ENCODE results near the gene ZMIZ1. TPM values are rescaled to one million over a fixed set of nuclear protein-coding genes. Genes with fewer than 3 reads are reported as not detected.

The ZMIZ1 gene
- total and polyA plus RNA-seq, 2 donors from 2014 or later = 14.2 to 97.6 TPM

GRCh38 chr10:79305988-79306387 is 237.2 kb downstream of the ZMIZ1 start:
- Histone ChIP-seq H3K27me3 (ENCODE audit: control insufficient read depth, insufficient read depth, low read length) (no peaks in the 10 kb centered on the region), H3K9ac (ENCODE audit: low read length in 3 of 3) (no peak overlapping the region), H3K4me3 (ENCODE audit: low read length in 3 of 3) (no peak overlapping the region), H3K27ac (ENCODE audit: low read depth in 2 of 2, low read length in 2 of 2) (no peak overlapping the region), H3K4me1 (ENCODE audit: control insufficient read depth in 2 of 3, insufficient read depth in 2 of 3, low read depth in 1 of 3, low read length in 3 of 3) (no peaks in the 10 kb centered on the region), H3K9me3 (ENCODE audit: control insufficient read depth in 2 of 3, insufficient read depth in 1 of 3, low read length in 3 of 3) (no peaks in the 10 kb centered on the region), H3K36me3 (ENCODE audit: control insufficient read depth in 2 of 3, insufficient read depth in 3 of 3, low read length in 3 of 3) (peaks cover 0 to 83% (median 50%) of the 10 kb centered on the region in 3 donors)
- FAIRE-seq (no peak), DNase-seq (peak in 1 of 5 donors; percentile 71)
- TF ChIP-seq CTCF (IDR thresholded peaks at IDR 0.05; ENCODE audit: borderline replicate concordance, extremely low read depth, insufficient read depth) = no peak
- intact Hi-C loops (cut with DNase I) = no loop called here

GRCh38 chr10:79306644-79307220 is 238.0 kb downstream of the ZMIZ1 start:
- no peak for FAIRE-seq
- Histone ChIP-seq H3K9ac (ENCODE audit: low read length in 3 of 3) (no peak overlapping the region), H3K4me1 (ENCODE audit: control insufficient read depth in 2 of 3, insufficient read depth in 2 of 3, low read depth in 1 of 3, low read length in 3 of 3) (no peaks in the 10 kb centered on the region), H3K27me3 (ENCODE audit: control insufficient read depth, insufficient read depth, low read length) (no peaks in the 10 kb centered on the region), H3K4me3 (ENCODE audit: low read length in 3 of 3) (no peak overlapping the region), H3K27ac (ENCODE audit: low read depth in 2 of 2, low read length in 2 of 2) (no peak overlapping the region), H3K9me3 (ENCODE audit: control insufficient read depth in 2 of 3, insufficient read depth in 1 of 3, low read length in 3 of 3) (no peaks in the 10 kb centered on the region), H3K36me3 (ENCODE audit: control insufficient read depth in 2 of 3, insufficient read depth in 3 of 3, low read length in 3 of 3) (peaks cover 0 to 76% (median 42%) of the 10 kb centered on the region in 3 donors)
- peak in 1 of 5 donors; percentile 55 for DNase-seq
- TF ChIP-seq CTCF (IDR thresholded peaks at IDR 0.05; ENCODE audit: borderline replicate concordance, extremely low read depth, insufficient read depth) = no peak
- intact Hi-C loops (cut with DNase I) = no loop called here

DNA sequence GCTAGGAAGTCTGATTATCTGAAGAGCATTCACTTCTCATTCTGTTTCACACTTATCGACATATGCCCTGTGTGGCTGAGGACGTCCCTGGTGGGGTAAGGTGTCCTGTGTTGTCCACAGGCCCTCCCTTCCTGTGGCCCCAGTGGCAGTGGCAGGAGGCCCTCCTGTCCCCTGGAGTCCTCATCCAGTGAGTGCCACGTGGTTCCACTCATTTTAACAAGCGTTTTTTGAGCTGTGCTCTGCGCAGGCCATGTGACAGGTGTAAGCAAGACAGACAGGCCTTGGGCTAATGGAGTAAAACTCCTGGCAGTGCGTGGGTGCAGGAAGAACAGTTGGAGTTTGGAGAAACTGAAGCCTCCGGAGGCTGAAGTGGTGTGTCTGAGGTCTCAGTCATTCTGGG is 239.2 kb downstream of the ZMIZ1 start:
- no peak for TF ChIP-seq CTCF (IDR thresholded peaks at IDR 0.05; ENCODE audit: borderline replicate concordance, extremely low read depth, insufficient read depth)
- H3K9me3 ChIP-seq (ENCODE audit: control insufficient read depth in 2 of 3, insufficient read depth in 1 of 3, low read length in 3 of 3) = no peaks in the 10 kb centered on the region
- no peaks in the 10 kb centered on the region for H3K27me3 ChIP-seq (ENCODE audit: control insufficient read depth, insufficient read depth, low read length)
- no peak overlapping the region for H3K27ac ChIP-seq (ENCODE audit: low read depth in 2 of 2, low read length in 2 of 2)
- no peak for FAIRE-seq
- intact Hi-C loops (cut with DNase I) = no loop called here
- no peaks in the 10 kb centered on the region for H3K4me1 ChIP-seq (ENCODE audit: control insufficient read depth in 2 of 3, insufficient read depth in 2 of 3, low read depth in 1 of 3, low read length in 3 of 3)
- no peak overlapping the region for H3K4me3 ChIP-seq (ENCODE audit: low read length in 3 of 3)
- H3K9ac ChIP-seq (ENCODE audit: low read length in 3 of 3) = no peak overlapping the region
- peak in 1 of 5 donors; percentile 41 for DNase-seq
- H3K36me3 ChIP-seq (ENCODE audit: control insufficient read depth in 2 of 3, insufficient read depth in 3 of 3, low read length in 3 of 3) = peaks cover 0 to 72% (median 37%) of the 10 kb centered on the region in 3 donors

Data from kidney (tissue), 14 donors.